Body of pancreas (tissue), 4 donors: ENCODE results near the gene WDR93. TPM values are rescaled to one million over a fixed set of nuclear protein-coding genes. Genes with fewer than 3 reads are reported as not detected.

Source experiments
- ATAC-seq: fragments of 150-250 bp; one replicate; pipeline ENCODE4 v1.9.1; 2016
- DNase-seq, 4 donors: peaks; one replicate each; pipeline ENCODE4 v3.0.0-alpha.2; 2019
- H3K27ac ChIP-seq, 4 donors: fragments of 200-600 bp; sonication (generic); 1 replicate in 3 of 4; 2 replicates in 1 of 4; pipeline versions ENCODE4 v1.5.1 to v1.6.1; 2016 to 2019; ENCODE audit warnings: mild to moderate bottlenecking in 1 of 4, mixed read lengths in 1 of 4, moderate library complexity in 1 of 4
- H3K27me3 ChIP-seq, 2 donors: fragments of 200-600 bp; sonication (generic); one replicate each; pipeline ENCODE4 v1.6.0; 2016; ENCODE audit warnings: mild to moderate bottlenecking in 1 of 2
- H3K36me3 ChIP-seq, 2 donors: fragments of 200-600 bp; sonication (generic); replicated peaks in 1 of 2; 2 replicates each; pipeline ENCODE4 v1.5.1; 2016; ENCODE audit warnings: low read depth in 2 of 2; ENCODE audit not compliant: insufficient read depth in 1 of 2
- H3K4me1 ChIP-seq: fragments of 200-600 bp; sonication (generic); one replicate; pipeline ENCODE4 v1.6.0; 2016
- H3K4me3 ChIP-seq, 2 donors: fragments of 200-600 bp; sonication (generic); 1 replicate in 1 of 2; 2 replicates in 1 of 2; pipeline ENCODE4 v1.5.1; 2016 to 2019
- H3K9me3 ChIP-seq, 3 donors: fragments of 200-600 bp; sonication (generic); 1 replicate in 2 of 3; 2 replicates in 1 of 3; pipeline ENCODE4 v1.5.1; 2016
- POLR2A ChIP-seq, 3 donors: fragments of 450-650 bp; IDR thresholded peaks; one replicate each; pipeline ENCODE4 v1.6.1; 2016; ENCODE audit warnings: antibody characterized with exemption in 3 of 3, mild to moderate bottlenecking in 2 of 3
- WGBS, 2 donors: methylation state at CpG; one replicate each; pipeline ENCODE4 v1.1.5; 2017; 5-methylcytosine and 5-hydroxymethylcytosine counted together
- intact Hi-C: fragments of 100-400 bp; cut with DNase I; formaldehyde crosslinking; loops from one replicate; pipeline ENCODE4 v1.15.1; 2023
- total RNA-seq, 2 donors: library from RNA; depleted of rRNA; stranded (reverse); fragments of >200 nt; gene quantifications; one replicate each; pipeline ENCODE4 v1.1.0, GENCODE V29; 2016
- TF ChIP-seq, protein P1 (sequence below), 7 experiments: fragments of 450-650 bp in 4 of 7; fragments of 200-600 bp in 3 of 7; sonication (generic) in 3 of 7; IDR thresholded peaks; one replicate each; pipeline ENCODE4 v1.5.1; 2016 to 2019; ENCODE audit warnings: antibody characterized with exemption in 7 of 7

WDR93 gene
- total RNA-seq, 2 donors from 2014 or later: 0.66 TPM; not detected in 1

DNA sequence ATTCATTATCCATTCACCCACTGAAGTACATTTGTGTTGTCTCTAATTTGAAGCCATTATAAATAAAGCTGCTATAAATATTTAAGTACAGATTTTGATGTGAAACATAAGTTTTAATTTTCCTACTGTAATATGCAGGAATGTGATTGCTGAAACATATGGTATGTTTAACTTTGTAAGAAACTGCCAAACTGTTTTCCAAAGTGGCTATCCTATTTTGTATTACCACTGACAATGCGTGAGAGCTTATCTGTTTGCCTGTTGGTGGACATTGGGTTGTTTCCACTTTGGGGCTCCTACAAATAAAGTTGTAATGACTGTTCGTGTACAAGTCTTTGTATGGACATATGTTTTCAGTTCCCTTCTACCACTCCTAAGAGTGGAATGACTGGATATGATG is 2.5 kb downstream of the WDR93 start:
- Histone ChIP-seq H3K9me3 (no peaks in the 10 kb centered on the region), H3K27me3 (no peaks in the 10 kb centered on the region), H3K4me1 (peaks cover 18% of the 10 kb centered on the region), H3K4me3 (no peak overlapping the region), H3K27ac (no peak overlapping the region), H3K36me3 (no peaks in the 10 kb centered on the region)
- intact Hi-C loops: loop anchor here (10.0 kb wide), 1 partner anchor 48 kb away; no protein-coding TSS in a partner anchor
- TF ChIP-seq, protein P1, sequence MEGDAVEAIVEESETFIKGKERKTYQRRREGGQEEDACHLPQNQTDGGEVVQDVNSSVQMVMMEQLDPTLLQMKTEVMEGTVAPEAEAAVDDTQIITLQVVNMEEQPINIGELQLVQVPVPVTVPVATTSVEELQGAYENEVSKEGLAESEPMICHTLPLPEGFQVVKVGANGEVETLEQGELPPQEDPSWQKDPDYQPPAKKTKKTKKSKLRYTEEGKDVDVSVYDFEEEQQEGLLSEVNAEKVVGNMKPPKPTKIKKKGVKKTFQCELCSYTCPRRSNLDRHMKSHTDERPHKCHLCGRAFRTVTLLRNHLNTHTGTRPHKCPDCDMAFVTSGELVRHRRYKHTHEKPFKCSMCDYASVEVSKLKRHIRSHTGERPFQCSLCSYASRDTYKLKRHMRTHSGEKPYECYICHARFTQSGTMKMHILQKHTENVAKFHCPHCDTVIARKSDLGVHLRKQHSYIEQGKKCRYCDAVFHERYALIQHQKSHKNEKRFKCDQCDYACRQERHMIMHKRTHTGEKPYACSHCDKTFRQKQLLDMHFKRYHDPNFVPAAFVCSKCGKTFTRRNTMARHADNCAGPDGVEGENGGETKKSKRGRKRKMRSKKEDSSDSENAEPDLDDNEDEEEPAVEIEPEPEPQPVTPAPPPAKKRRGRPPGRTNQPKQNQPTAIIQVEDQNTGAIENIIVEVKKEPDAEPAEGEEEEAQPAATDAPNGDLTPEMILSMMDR (IDR thresholded peaks at IDR 0.05): no peak
- TF ChIP-seq POLR2A (IDR thresholded peaks at IDR 0.05): no peak
- ATAC-seq (no peak), DNase-seq (no peak)
- WGBS, 2 donors: 33 to 64% methylated on average over 2 of the region's 2 CpGs

DNA sequence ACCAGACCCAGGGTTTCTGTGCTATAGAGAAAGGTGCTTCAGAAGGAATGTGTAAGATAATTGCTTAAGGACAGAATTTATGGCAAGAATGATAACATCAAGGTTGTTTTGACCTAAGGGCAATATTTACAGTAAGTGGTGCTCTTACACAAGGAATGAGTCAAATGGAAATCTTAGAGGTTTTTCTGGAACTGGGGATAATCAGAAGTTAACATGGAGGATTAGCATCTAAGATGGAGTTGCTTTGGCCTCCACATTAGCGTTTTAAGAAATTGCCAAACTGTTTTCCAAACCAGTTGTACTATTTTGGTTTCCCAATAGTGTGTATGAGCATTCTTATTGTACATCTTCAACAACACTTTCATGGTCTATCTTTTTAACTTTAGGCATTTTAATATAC is 3.1 kb downstream of the WDR93 start:
- H3K27me3 ChIP-seq: no peaks in the 10 kb centered on the region
- TF ChIP-seq, protein P1 (IDR thresholded peaks at IDR 0.05): no peak
- no peak for TF ChIP-seq POLR2A (IDR thresholded peaks at IDR 0.05)
- intact Hi-C loops: loop anchor here (10.0 kb wide), 1 partner anchor 49 kb away; no protein-coding TSS in a partner anchor
- no peak for ATAC-seq
- H3K9me3 ChIP-seq: no peaks in the 10 kb centered on the region
- 81 to 85% methylated on average over 1 of the region's 1 CpG for WGBS, 2 donors
- no peak overlapping the region for H3K27ac ChIP-seq
- no peak for DNase-seq
- peaks cover 15% of the 10 kb centered on the region for H3K4me1 ChIP-seq
- no peaks in the 10 kb centered on the region for H3K36me3 ChIP-seq
- H3K4me3 ChIP-seq: no peak overlapping the region

DNA sequence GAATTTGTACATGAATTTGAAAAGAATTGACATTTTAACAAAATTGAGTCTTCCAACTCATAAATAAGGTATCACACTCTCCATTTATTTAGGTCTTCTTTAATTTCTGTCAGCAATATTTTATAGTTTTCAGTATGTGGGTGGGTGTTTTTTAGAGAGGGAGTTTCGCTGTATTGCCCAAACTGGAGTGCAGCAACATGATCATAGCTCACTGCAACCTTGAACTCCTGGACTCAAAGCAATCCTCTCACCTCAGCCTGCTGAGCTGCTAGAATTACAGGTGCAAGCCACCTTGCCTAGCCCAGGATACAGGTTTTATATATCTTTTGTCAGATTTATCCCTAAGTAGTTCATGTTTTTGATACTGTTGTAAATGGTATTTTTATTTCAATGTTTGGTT is 4.6 kb downstream of the WDR93 start:
- Histone ChIP-seq H3K27me3 (no peaks in the 10 kb centered on the region), H3K27ac (no peak overlapping the region), H3K4me3 (no peak overlapping the region), H3K4me1 (peaks cover 4% of the 10 kb centered on the region), H3K36me3 (no peaks in the 10 kb centered on the region), H3K9me3 (no peaks in the 10 kb centered on the region)
- ATAC-seq (no peak), DNase-seq (no peak)
- no peak for TF ChIP-seq POLR2A (IDR thresholded peaks at IDR 0.05)
- TF ChIP-seq, protein P1 (IDR thresholded peaks at IDR 0.05): no peak
- intact Hi-C loops: loop anchor here (10.0 kb wide), 1 partner anchor 50 kb away; no protein-coding TSS in a partner anchor
- WGBS, 2 donors: 85 to 88% methylated on average over 1 of the region's 1 CpG

DNA sequence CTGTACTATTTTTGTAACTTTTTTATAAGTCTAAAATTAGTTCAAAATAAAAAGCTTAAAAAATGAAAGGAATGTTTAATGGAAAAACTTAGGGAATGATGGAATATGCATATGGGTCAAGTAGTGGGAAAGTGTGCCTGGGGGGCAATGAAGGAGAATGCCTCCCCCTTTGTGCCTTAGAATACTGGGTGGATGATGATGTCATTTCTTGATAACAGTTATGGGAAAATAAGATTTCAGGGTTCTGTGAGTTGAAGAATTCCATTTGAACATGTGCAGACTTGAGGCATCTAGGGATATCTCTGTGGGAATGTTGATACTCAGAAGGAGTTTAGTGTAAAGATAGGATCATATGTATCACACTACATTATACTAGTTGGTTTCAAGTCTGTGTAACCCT is 13.8 kb downstream of the WDR93 start:
- H3K4me1 ChIP-seq: no peaks in the 10 kb centered on the region
- no peak for ATAC-seq

DNA sequence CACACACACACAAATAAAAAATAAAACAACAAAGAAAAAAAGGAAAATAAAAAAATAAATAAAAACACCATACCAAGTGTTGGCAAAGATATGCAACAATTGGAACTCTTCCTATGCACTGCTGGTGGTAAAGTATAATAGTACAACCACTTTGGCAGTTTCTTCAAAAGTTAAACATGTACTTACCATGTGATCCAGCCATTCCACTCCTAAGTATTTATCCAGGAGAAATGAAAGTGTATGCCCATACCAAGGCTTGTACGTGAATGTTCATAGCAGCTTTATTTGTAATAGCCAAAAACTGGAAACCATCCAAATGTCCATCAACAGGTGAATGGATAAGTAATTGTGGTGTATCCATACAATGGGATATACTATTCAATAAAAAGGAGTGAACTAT is 17.0 kb downstream of the WDR93 start:
- Histone ChIP-seq H3K27me3 (no peaks in the 10 kb centered on the region), H3K27ac (no peak overlapping the region), H3K36me3 (no peaks in the 10 kb centered on the region), H3K9me3 (no peaks in the 10 kb centered on the region), H3K4me1 (no peaks in the 10 kb centered on the region), H3K4me3 (no peak overlapping the region)
- no peak for DNase-seq
- ATAC-seq: no peak
- TF ChIP-seq, protein P1 (IDR thresholded peaks at IDR 0.05): no peak
- TF ChIP-seq POLR2A (IDR thresholded peaks at IDR 0.05): no peak
- WGBS, 2 donors: 13 to 29% methylated on average over 1 of the region's 1 CpG
- intact Hi-C loops: no loop called here

More for the DNA sequence above, 13.8 kb downstream of the WDR93 start:
- no peaks in the 10 kb centered on the region for H3K9me3 ChIP-seq
- no peak for DNase-seq
- H3K4me3 ChIP-seq: no peak overlapping the region
- H3K27me3 ChIP-seq: no peaks in the 10 kb centered on the region
- no peak overlapping the region for H3K27ac ChIP-seq
- H3K36me3 ChIP-seq: no peaks in the 10 kb centered on the region
- intact Hi-C loops: no loop called here
- TF ChIP-seq POLR2A (IDR thresholded peaks at IDR 0.05): no peak
- TF ChIP-seq, protein P1 (IDR thresholded peaks at IDR 0.05): no peak
